Right lobe of liver (tissue), 6 donors: ENCODE results near the gene HNMT. TPM values are rescaled to one million over a fixed set of nuclear protein-coding genes. Genes with fewer than 3 reads are reported as not detected.

Experiments
- ATAC-seq, 4 donors: fragments of 200-7000 bp; cut with Tn5 transposase; one replicate each; pipeline ENCODE4 v1.9.1; 2020; ENCODE audit warnings: mild to moderate bottlenecking in 4 of 4, moderate library complexity in 4 of 4
- DNase-seq, 3 donors: peaks; one replicate each; pipeline ENCODE4 v3.0.0-alpha.2; 2020
- H3K27ac ChIP-seq, 3 donors: fragments of 200-600 bp; one replicate each; pipeline ENCODE4 v1.8.0; 2022
- H3K27me3 ChIP-seq, 2 donors: fragments of 200-600 bp; one replicate each; pipeline ENCODE4 v1.8.0; 2022
- H3K36me3 ChIP-seq, 4 donors: fragments of 200-600 bp; sonication (generic) in 1 of 4; one replicate each; pipeline versions ENCODE4 v1.5.1 to v1.8.0; 2017 to 2022; ENCODE audit warnings: control low read depth in 1 of 4
- H3K4me1 ChIP-seq, 4 donors: fragments of 200-600 bp; sonication (generic) in 1 of 4; one replicate each; pipeline versions ENCODE4 v1.5.1 to v1.8.0; 2017 to 2022; ENCODE audit warnings: control low read depth in 1 of 4
- H3K4me3 ChIP-seq, 3 donors: fragments of 200-600 bp; one replicate each; pipeline ENCODE4 v1.8.0; 2022
- H3K9me3 ChIP-seq, 4 donors: fragments of 200-600 bp; sonication (generic) in 1 of 4; one replicate each; pipeline versions ENCODE4 v1.5.1 to v1.8.0; 2017 to 2022; ENCODE audit warnings: control low read depth in 1 of 4
- POLR2A ChIP-seq: fragments of 450-650 bp; IDR thresholded peaks from one replicate; pipeline ENCODE4 v1.6.1; 2017; ENCODE audit warnings: antibody characterized with exemption, mild to moderate bottlenecking
- WGBS: methylation state at CpG from one replicate; pipeline ENCODE4 v1.1.6; 2018; ENCODE audit warnings: low coverage, low lambda C conversion rate; ENCODE audit not compliant: insufficient coverage; ENCODE audit errors: missing lambda C conversion rate; 5-methylcytosine and 5-hydroxymethylcytosine counted together
- intact Hi-C, 2 donors: fragments of 100-400 bp; cut with DNase I; formaldehyde crosslinking; loops; one replicate each; pipeline versions ENCODE4 v1.11.2 to v1.14.1; 2022
- total RNA-seq, 6 experiments: library from RNA; depleted of rRNA in 2 of 6; stranded (reverse); fragments of >200 nt in 2 of 6; fragmentation: NEBNext Ultra II Directional in 3 of 6; extraction: Animal tissue kit (Norgen Biotek cat#: 25700) in 3 of 6; gene quantifications; one replicate each; pipeline versions ENCODE4 v1.1.0 to v1.2.4, GENCODE V29; 2016 to 2023
- TF ChIP-seq, protein P1 (sequence below), 4 donors: fragments of 200-600 bp in 3 of 4; fragments of 450-650 bp in 1 of 4; IDR thresholded peaks; one replicate each; pipeline versions ENCODE4 v1.5.1 to v1.8.0; 2016 to 2022; ENCODE audit warnings: antibody characterized with exemption in 4 of 4, mild to moderate bottlenecking in 2 of 4
- donor health status: DM: no; HTN: yes; CAD: no.
- donor health status: DM: no; HTN: no; CAD: no.
- donor health status: DM: no; HTN: no; CAD: no.
- donor health status: DM: no; HTN: yes; CAD: no.
- donor health status: DM: no; HTN: yes; CAD: no.

The HNMT gene
- total RNA-seq, 6 experiments from 2014 or later, result 47.2 to 101 (median 59.8) TPM

DNA sequence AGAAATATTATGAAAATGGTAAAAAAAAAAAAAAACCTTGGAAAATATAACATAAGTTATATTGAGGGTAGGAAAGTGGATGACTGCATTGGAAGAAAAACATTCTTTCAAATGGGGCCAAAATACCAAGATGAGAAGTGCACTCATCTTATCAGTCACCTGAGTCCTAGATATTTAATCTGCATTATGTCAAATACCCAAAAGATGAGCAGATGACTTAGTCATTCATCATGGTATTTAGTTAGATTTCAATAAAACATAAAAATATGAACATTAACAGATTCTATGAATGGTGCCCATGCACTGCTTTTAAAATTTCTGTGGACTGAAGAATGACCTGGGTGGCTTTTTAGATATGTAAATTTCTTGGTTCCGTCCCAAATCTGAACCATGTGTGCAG lies 56.9 kb downstream of the HNMT start:
- no peak for ATAC-seq
- whole genome bisulfite sequencing, result 29% methylated on average over 1 of the region's 1 CpG
- intact Hi-C loops, result no loop called here

GRCh38 chr2:138023298-138023697 lies 59.0 kb downstream of the HNMT start:
- Histone ChIP-seq H3K27me3 (no peaks in the 10 kb centered on the region), H3K4me3 (no peak overlapping the region), H3K36me3 (no peaks in the 10 kb centered on the region), H3K27ac (no peak overlapping the region), H3K9me3 (no peaks in the 10 kb centered on the region), H3K4me1 (no peaks in the 10 kb centered on the region)
- TF ChIP-seq, protein P1, sequence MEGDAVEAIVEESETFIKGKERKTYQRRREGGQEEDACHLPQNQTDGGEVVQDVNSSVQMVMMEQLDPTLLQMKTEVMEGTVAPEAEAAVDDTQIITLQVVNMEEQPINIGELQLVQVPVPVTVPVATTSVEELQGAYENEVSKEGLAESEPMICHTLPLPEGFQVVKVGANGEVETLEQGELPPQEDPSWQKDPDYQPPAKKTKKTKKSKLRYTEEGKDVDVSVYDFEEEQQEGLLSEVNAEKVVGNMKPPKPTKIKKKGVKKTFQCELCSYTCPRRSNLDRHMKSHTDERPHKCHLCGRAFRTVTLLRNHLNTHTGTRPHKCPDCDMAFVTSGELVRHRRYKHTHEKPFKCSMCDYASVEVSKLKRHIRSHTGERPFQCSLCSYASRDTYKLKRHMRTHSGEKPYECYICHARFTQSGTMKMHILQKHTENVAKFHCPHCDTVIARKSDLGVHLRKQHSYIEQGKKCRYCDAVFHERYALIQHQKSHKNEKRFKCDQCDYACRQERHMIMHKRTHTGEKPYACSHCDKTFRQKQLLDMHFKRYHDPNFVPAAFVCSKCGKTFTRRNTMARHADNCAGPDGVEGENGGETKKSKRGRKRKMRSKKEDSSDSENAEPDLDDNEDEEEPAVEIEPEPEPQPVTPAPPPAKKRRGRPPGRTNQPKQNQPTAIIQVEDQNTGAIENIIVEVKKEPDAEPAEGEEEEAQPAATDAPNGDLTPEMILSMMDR (IDR thresholded peaks at IDR 0.05), result no peak
- TF ChIP-seq POLR2A, result no peak
- ATAC-seq (no peak), DNase-seq (no peak)
- intact Hi-C loops, result no loop called here
- 82% methylated on average over 4 of the region's 4 CpGs for WGBS

More for the DNA sequence above, 56.9 kb downstream of the HNMT start:
- Histone ChIP-seq H3K27me3 (no peaks in the 10 kb centered on the region), H3K27ac (no peak overlapping the region), H3K4me1 (no peaks in the 10 kb centered on the region), H3K4me3 (no peak overlapping the region), H3K9me3 (no peaks in the 10 kb centered on the region), H3K36me3 (no peaks in the 10 kb centered on the region)
- TF ChIP-seq, protein P1 (IDR thresholded peaks at IDR 0.05), result no peak
- TF ChIP-seq POLR2A, result no peak
- DNase-seq, result no peak

DNA sequence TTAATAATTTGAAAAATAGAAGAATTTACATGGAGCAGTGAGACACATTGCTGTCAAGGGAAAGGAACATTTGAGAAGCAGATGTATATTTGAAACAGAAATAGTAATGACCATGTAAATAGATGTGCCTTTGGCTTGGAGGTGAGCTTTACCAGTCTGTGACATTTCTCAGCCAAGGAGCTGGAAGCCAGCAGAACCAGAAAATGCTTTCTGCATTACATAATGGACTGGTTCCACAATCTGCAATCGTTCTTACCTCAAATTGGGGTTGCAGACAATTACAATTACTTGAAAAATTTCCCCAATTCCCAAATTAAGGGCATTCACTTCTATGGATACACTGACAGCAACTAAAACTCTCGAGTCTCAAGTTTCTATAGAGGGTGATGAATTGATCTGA lies 59.7 kb downstream of the HNMT start:
- TF ChIP-seq POLR2A, result no peak
- TF ChIP-seq, protein P1 (IDR thresholded peaks at IDR 0.05), result no peak
- WGBS, result 56% methylated on average over 2 of the region's 2 CpGs
- no peak for DNase-seq
- intact Hi-C loops, result no loop called here
- ATAC-seq, result no peak
- no peaks in the 10 kb centered on the region for H3K4me1 ChIP-seq
- no peak overlapping the region for H3K27ac ChIP-seq
- H3K9me3 ChIP-seq, result no peaks in the 10 kb centered on the region
- no peak overlapping the region for H3K4me3 ChIP-seq
- H3K36me3 ChIP-seq, result no peaks in the 10 kb centered on the region
- H3K27me3 ChIP-seq, result no peaks in the 10 kb centered on the region

GRCh38 chr2:138026111-138027020 lies 62.1 kb downstream of the HNMT start:
- Histone ChIP-seq H3K4me1 (no peaks in the 10 kb centered on the region), H3K27ac (no peak overlapping the region), H3K4me3 (no peak overlapping the region), H3K27me3 (no peaks in the 10 kb centered on the region), H3K9me3 (no peaks in the 10 kb centered on the region), H3K36me3 (no peaks in the 10 kb centered on the region)
- intact Hi-C loops, result no loop called here
- 91% methylated on average over 5 of the region's 6 CpGs for WGBS
- TF ChIP-seq POLR2A, result no peak
- TF ChIP-seq, protein P1 (IDR thresholded peaks at IDR 0.05), result no peak
- DNase-seq (no peak), ATAC-seq (no peak)
